Right atrium auricular region (tissue), 2 donors: Measurements from ENCODE around the gene ZDHHC13. TPM values are rescaled to one million over a fixed set of nuclear protein-coding genes. Genes with fewer than 3 reads are reported as not detected.

ENCODE experiments used
- DNase-seq: peaks from one replicate; pipeline ENCODE4 v3.0.0-alpha.2; 2019; ENCODE audit warnings: low spot score
- H3K27ac ChIP-seq, 2 donors: fragments of 200-600 bp; sonication (generic); 1 replicate in 1 of 2; 2 replicates in 1 of 2; pipeline ENCODE4 v1.5.1; 2016 to 2019
- H3K27me3 ChIP-seq, 2 donors: fragments of 200-600 bp; sonication (generic); one replicate each; pipeline versions ENCODE4 v1.5.1 to v1.6.0; 2017 to 2019
- H3K36me3 ChIP-seq: fragments of 200-600 bp; sonication (generic); one replicate; pipeline ENCODE4 v1.5.1; 2016
- H3K4me1 ChIP-seq, 2 donors: fragments of 200-600 bp; sonication (generic); one replicate each; pipeline versions ENCODE4 v1.5.1 to v1.6.0; 2017 to 2019
- H3K4me3 ChIP-seq, 2 donors: fragments of 200-600 bp; sonication (generic); 1 replicate in 1 of 2; 2 replicates in 1 of 2; pipeline ENCODE4 v1.5.1; 2017 to 2019; ENCODE audit warnings: mild to moderate bottlenecking in 1 of 2, moderate library complexity in 1 of 2
- H3K9me3 ChIP-seq, 2 donors: fragments of 200-600 bp; sonication (generic); one replicate each; pipeline ENCODE4 v1.5.1; 2019
- total RNA-seq, 2 donors: library from RNA; depleted of rRNA; stranded (reverse); fragments of >200 nt; gene quantifications; one replicate each; pipeline ENCODE4 v1.1.0, GENCODE V29; 2016
- TF ChIP-seq, protein P1 (sequence below), 2 donors: fragments of 200-600 bp; sonication (generic); IDR thresholded peaks; one replicate each; pipeline ENCODE4 v1.5.1; 2019; ENCODE audit warnings: antibody characterized with exemption in 2 of 2

ZDHHC13 gene
- total RNA-seq, 2 donors from 2014 or later, result 12.7 to 16.0 TPM

DNA sequence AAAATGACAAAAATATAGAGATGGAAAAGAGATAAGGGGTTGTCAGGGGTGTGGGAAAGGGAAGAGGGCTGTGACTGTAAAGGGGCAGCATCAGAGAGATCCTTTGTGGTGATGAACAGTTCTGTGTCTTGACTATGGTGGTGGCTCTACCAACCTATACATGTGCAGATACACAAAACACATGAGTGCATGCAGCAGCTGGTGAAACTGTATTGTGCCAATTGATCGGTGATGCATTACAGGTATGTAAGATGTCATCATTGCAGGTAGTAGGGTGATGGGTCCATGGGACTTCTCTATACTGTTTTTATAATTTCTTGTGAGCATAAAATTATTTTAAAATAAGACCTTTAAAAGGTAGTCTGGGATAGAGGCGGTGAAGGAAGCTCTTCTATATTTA is 24.1 kb upstream of the ZDHHC13 start:
- no peaks in the 10 kb centered on the region for H3K9me3 ChIP-seq
- H3K27me3 ChIP-seq, result no peaks in the 10 kb centered on the region
- DNase-seq, result no peak
- no peak overlapping the region for H3K27ac ChIP-seq
- no peaks in the 10 kb centered on the region for H3K36me3 ChIP-seq
- H3K4me1 ChIP-seq, result no peaks in the 10 kb centered on the region
- H3K4me3 ChIP-seq, result no peak overlapping the region
- TF ChIP-seq, protein P1, sequence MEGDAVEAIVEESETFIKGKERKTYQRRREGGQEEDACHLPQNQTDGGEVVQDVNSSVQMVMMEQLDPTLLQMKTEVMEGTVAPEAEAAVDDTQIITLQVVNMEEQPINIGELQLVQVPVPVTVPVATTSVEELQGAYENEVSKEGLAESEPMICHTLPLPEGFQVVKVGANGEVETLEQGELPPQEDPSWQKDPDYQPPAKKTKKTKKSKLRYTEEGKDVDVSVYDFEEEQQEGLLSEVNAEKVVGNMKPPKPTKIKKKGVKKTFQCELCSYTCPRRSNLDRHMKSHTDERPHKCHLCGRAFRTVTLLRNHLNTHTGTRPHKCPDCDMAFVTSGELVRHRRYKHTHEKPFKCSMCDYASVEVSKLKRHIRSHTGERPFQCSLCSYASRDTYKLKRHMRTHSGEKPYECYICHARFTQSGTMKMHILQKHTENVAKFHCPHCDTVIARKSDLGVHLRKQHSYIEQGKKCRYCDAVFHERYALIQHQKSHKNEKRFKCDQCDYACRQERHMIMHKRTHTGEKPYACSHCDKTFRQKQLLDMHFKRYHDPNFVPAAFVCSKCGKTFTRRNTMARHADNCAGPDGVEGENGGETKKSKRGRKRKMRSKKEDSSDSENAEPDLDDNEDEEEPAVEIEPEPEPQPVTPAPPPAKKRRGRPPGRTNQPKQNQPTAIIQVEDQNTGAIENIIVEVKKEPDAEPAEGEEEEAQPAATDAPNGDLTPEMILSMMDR (IDR thresholded peaks at IDR 0.05), result no peak

DNA sequence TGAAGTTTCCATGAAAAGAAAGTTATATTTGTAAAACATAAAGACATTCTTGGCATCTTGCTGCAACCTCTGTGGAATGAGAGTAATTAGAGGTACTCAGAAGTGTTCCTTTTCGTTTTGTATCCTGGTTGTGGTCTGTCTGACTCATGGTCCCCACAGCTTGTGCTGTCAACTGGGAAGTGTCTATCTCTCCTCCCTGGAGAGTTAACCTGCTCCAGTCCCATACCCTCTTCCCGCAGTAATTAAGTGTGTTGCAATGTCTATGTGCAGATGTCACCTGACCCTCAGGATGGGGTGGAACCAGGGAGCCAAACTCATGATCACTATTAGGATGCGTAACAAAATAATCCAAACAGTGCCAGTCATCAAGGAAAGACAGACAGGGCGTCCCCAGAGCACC is 23.0 kb upstream of the ZDHHC13 start:
- TF ChIP-seq, protein P1 (IDR thresholded peaks at IDR 0.05), result no peak
- H3K4me3 ChIP-seq, result no peak overlapping the region
- H3K4me1 ChIP-seq, result no peaks in the 10 kb centered on the region
- DNase-seq, result no peak
- no peaks in the 10 kb centered on the region for H3K36me3 ChIP-seq
- no peaks in the 10 kb centered on the region for H3K27me3 ChIP-seq
- H3K9me3 ChIP-seq, result no peaks in the 10 kb centered on the region
- no peak overlapping the region for H3K27ac ChIP-seq

DNA sequence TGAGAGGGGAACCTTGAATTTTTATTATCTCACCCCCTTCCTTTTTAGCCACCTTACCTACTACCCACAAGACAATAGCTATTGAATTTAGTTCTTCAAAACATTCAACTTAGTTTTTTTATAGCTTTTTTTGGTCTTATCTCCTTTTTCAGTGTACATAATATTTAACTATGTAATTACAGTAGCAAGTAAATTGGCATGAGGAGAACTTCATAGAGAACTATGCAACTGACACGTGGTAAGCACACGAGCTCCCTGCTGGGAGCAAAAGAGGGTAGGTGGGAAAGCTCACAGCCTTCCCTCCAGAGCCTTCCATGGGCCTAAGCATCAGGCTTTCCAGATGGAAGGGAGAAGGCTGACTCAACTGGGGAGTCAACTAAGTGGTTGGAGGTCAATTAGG is 22.1 kb upstream of the ZDHHC13 start:
- Histone ChIP-seq H3K27ac (no peak overlapping the region), H3K36me3 (no peaks in the 10 kb centered on the region), H3K4me1 (no peaks in the 10 kb centered on the region), H3K27me3 (no peaks in the 10 kb centered on the region), H3K4me3 (no peak overlapping the region), H3K9me3 (no peaks in the 10 kb centered on the region)
- TF ChIP-seq, protein P1 (IDR thresholded peaks at IDR 0.05), result no peak
- DNase-seq, result no peak

DNA sequence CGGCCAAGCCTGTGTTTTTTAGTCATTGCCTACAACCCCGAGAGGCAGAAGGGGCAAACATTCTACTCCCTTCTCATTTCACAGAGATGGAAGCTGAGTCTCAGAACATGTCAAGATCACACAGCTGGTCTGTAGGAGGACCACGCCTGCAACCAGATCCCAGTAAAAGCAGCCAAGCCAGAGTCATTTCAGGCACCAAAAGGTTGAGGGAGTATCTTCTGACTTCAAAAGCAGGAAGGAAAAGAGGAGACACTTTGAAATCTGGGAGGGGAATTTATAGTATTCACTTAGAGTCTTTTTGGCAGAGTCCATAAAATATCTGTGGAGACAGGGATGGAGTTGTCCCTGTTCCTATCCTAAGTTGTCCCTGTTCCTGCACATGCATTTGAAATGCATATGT is 17.9 kb upstream of the ZDHHC13 start:
- DNase-seq, result no peak
- no peak overlapping the region for H3K27ac ChIP-seq
- no peaks in the 10 kb centered on the region for H3K27me3 ChIP-seq
- TF ChIP-seq, protein P1 (IDR thresholded peaks at IDR 0.05), result no peak
- no peak overlapping the region for H3K4me3 ChIP-seq
- H3K4me1 ChIP-seq, result no peaks in the 10 kb centered on the region
- H3K36me3 ChIP-seq, result no peaks in the 10 kb centered on the region
- H3K9me3 ChIP-seq, result no peaks in the 10 kb centered on the region

DNA sequence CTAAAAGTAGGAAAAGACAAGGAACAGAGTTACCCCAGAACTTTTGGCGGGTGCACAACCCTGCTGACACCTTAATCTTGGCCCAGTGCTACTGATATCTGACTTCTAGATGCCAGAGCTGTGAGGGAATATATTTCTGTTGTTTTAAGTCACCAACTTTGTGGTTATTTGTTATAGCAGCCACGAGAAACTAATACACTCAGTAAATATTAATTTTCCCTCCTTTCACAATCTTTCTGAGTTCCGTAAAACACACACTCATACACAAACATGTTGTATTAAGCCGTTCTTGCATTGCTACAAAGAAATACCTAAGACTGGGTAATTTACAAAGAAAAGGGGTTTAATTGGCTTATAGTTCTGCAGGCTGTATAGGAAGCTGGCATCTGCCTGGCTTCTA is 16.1 kb upstream of the ZDHHC13 start:
- TF ChIP-seq, protein P1 (IDR thresholded peaks at IDR 0.05), result no peak
- Histone ChIP-seq H3K4me3 (no peak overlapping the region), H3K27me3 (no peaks in the 10 kb centered on the region), H3K27ac (no peak overlapping the region), H3K36me3 (no peaks in the 10 kb centered on the region), H3K4me1 (no peaks in the 10 kb centered on the region), H3K9me3 (no peaks in the 10 kb centered on the region)
- no peak for DNase-seq

DNA sequence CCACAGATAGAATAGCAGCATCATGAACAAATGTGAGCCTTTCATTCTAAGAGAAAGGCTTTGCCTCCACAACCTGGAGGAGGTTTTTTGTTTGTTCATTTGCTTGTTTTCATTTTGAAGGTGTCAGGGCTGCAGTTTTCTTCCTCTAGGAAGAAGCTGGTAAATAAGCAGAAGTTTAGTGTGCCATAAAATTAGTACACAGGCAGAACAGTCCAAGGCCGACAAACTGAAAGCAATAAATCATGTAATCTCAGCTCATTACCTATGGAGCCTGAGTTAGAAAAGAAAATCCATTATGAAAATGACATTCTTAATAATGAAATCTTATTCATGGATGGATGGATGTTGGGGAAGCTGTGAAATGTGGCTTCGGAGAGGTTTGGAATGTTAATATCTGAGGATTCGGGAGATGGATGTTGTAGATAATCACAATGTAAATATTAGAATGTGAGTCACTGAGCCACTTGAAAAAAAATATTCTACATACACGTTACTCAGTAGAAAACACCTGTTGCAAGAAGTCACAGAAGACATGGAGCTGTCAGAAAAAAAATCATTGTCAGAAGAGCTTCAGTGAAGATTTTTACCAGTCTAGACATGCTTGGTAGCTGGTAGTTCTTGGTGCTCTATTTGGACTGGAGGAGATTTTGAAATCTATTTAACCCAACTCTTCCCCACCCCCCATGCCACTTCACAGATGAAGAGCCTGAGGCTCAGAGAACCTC is 15.0 kb upstream of the ZDHHC13 start:
- no peaks in the 10 kb centered on the region for H3K36me3 ChIP-seq
- no peaks in the 10 kb centered on the region for H3K27me3 ChIP-seq
- TF ChIP-seq, protein P1 (IDR thresholded peaks at IDR 0.05), result no peak
- H3K9me3 ChIP-seq, result no peaks in the 10 kb centered on the region
- DNase-seq, result no peak
- H3K4me3 ChIP-seq, result no peak overlapping the region
- H3K27ac ChIP-seq, result no peak overlapping the region
- H3K4me1 ChIP-seq, result no peaks in the 10 kb centered on the region
